Thyroid gland (tissue), 4 donors: ENCODE measurements around the gene ZNF182.
"Not testable (repeated sequence)": the region's sequence is repeated elsewhere in the genome, so short reads cannot be mapped to it uniquely, and the experiment has no call there.

Source experiments
- POLR2A ChIP-seq, 2 donors: fragments of 450-650 bp; IDR thresholded peaks; one replicate each; pipeline ENCODE4 v1.6.1; 2017; ENCODE audit warnings: antibody characterized with exemption in 2 of 2, mild to moderate bottlenecking in 2 of 2, moderate library complexity in 1 of 2
- TF ChIP-seq, protein P1 (sequence below), 6 experiments: fragments of 200-600 bp in 3 of 6; fragments of 450-650 bp in 3 of 6; sonication (generic) in 3 of 6; IDR thresholded peaks; one replicate each; pipeline ENCODE4 v1.5.1; 2016 to 2019; ENCODE audit warnings: antibody characterized with exemption in 6 of 6, mild to moderate bottlenecking in 2 of 6, inconsistent platforms in 1 of 6, moderate library complexity in 1 of 6

DNA sequence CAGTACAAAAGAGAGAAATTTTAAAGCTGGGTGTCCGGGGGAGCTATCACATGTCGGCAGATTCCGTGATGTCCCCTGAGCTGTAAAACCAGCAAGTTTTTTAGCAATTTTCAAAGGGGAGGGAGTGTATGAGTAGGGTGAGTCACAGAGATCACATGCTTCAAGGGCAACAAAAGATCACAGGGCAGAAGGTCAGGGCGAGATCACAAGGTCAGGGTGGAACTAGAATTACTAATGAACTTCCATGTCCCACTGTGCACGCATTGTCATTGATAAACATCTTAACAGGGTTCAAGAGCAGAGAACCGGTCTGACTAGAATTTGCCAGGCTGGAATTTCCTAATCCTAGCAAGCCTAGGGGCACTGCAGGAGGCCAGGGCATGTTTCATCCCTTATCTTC lies 42.0 kb downstream of the ZNF182 start:
- TF ChIP-seq, protein P1, sequence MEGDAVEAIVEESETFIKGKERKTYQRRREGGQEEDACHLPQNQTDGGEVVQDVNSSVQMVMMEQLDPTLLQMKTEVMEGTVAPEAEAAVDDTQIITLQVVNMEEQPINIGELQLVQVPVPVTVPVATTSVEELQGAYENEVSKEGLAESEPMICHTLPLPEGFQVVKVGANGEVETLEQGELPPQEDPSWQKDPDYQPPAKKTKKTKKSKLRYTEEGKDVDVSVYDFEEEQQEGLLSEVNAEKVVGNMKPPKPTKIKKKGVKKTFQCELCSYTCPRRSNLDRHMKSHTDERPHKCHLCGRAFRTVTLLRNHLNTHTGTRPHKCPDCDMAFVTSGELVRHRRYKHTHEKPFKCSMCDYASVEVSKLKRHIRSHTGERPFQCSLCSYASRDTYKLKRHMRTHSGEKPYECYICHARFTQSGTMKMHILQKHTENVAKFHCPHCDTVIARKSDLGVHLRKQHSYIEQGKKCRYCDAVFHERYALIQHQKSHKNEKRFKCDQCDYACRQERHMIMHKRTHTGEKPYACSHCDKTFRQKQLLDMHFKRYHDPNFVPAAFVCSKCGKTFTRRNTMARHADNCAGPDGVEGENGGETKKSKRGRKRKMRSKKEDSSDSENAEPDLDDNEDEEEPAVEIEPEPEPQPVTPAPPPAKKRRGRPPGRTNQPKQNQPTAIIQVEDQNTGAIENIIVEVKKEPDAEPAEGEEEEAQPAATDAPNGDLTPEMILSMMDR (IDR thresholded peaks at IDR 0.05), result not testable (repeated sequence)
- TF ChIP-seq POLR2A (IDR thresholded peaks at IDR 0.05), result not testable (repeated sequence)
